Activated CD8-positive, alpha-beta memory T cell treated with anti-CD3 and anti-CD28 coated beads for 48 hours (primary cell): ENCODE data around the gene MARK2.

Experiments used
- DNase-seq, 3 experiments: peaks; one replicate each; pipeline ENCODE4 v3.0.0-alpha.2; 2020; ENCODE audit warnings: low read depth in 2 of 3, low spot score in 2 of 3

Gene MARK2

GRCh38 chr11:63920126-63920938 lies 81.4 kb downstream of the MARK2 start:
- DNase-seq, result no peak

GRCh38 chr11:63920939-63921417 lies 82.1 kb downstream of the MARK2 start:
- DNase-seq, result no peak

DNA sequence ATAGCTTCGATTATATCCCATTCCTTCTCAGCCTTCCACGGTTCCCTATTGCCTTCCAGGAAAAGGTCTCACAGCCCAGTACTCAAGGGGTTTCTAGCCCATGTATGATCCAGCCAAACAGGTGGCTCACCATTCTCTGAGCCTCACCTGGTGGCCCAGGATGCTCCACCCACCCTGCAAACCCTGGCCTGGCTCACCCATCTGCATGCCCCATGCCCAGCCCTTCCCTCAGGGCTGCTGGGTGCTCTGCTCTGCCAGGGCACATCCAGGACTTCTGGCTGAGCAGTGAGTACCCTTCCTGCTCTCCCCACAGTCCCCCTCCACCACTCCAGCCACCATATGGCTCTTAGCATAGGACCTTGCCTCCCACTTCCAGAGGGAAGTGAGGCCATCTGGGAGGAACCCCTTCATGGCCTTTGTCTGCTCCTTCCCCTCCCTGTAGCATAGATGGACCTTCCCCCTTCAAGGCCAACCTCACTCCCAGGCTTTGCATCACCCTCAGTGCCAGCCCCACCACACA lies 83.8 kb downstream of the MARK2 start:
- DNase-seq, result no peak

DNA sequence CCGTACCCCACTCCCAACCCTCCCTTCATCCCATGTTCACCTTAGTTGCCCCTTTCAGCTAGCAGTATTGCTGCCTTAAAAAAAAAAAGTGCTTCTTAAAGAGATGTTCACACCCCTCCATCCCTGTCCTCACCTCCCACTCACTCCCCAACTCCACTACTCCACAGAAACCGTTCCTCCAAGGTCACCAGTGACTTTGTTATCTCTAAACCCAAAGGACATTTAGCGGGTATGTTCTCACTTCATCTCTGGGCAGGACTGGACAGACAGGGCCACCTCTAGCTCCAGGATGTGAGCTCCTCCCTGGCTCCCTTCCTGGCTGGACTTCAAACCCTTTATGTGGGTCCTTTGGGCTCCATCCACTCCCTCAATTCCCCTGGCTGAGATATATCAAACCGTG lies 84.4 kb downstream of the MARK2 start:
- DNase-seq, result no peak

DNA sequence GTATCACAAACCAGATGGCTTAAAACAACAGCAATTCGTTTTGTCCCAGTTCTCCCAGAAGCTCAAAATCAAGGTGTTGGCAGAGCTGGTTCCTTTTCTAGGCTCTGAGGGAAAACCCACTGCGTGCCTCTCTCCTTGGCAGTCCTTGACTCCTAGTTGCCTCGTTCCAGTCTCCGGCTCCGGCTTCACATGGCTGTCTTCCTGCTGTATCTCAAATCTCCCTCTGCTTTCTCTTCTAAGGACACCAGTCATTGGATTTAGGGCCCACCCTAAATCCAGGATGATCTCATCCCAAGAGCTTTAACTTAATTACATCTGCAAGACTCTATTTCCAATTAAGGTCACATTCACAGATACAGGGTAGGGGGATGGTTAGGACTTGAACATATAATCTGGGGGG lies 90.7 kb downstream of the MARK2 start:
- no peak for DNase-seq

GRCh38 chr11:63931045-63931444 lies 92.1 kb downstream of the MARK2 start:
- no peak for DNase-seq

DNA sequence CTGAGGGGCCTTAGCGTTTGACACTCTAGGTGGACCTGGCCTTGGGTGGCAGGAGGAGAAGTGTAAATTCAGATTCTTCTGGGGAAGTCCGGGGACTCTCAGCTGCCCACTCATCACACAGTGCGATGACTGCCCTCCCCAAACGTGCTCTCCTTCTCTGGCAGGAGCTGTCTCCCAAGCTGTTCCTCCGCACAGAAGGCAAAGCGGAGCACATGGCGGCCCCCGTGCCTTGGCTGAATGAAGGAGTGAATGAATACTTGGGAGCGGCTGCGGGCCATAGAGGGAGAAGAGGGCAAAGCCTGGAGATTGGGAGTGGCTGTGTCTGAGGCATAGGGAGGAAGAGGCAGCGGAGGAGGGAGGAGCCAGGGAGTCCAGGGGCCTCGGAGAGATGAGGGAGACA lies 93.0 kb downstream of the MARK2 start:
- no peak for DNase-seq

DNA sequence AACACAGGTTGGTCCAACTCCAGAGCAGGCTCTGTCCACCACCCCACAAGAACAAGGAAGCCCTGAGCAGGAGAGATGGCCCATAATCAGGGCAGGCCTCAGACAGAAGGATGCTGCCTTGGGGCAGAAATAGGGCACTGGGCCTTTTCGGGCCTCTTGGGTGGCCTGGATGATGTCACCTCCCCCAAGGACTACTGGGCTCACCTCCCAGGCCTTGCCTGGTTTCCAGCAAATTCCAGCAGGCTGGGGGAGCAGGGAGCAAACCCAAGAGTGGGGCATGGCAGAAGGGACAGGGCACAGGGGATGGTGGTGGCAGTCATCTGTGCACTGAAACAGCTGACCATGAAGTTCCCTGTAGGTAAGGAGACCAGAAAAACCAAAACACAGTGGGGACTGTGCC lies 94.5 kb downstream of the MARK2 start:
- no peak for DNase-seq

GRCh38 chr11:63937713-63938478 lies 99.0 kb downstream of the MARK2 start:
- DNase-seq, result no peak

DNA sequence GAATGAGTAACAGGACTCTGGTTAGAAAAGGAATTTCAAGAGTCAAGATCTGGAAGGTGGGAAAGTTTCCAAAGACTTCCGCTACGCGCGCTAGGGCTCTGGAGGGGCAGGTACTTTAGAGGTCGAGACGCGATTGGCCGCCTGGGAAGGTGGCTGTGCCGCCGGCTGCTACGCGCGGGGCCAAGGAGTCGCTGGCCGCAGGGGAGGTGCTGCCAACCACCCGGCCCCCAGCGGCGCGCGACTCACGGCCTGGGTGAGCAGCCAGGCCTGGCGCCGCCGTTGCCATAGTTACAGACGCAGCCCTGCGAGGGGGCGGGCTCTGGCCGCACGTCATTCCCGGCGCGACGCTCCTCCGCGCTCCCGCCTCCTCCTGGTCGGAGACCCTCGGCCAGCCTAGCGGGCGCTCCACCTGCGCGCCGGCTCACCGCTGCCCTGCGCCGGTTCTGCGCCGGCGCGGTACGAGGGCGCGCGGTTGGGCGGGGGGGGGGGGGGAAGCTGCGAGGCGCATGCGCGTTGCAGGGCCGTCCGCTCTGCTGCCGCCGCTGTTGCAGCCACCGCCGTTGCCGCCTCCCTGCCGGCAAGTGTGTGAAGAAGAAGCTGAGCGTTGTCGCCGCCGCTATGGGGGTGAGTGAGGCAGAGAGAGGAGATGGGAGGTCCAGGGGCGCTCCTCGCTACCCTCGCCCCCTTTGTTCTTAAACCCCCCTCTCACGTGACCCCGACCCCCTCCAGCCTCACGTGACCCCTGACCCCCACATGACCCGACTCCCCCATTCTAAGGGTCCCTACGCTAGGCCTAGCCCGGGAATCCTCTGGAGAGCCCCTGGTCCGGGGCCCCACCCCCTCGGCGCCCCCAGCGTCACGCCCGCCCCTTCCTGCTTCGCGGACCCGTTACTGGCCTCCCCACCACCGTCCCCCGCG lies 99.8 kb downstream of the MARK2 start, which contains the start of gene NAA40:
TSS of gene NAA40 (plus strand) at position 524 of the 918 bp plus-strand sequence. CDS start at position 619, 95 bp downstream.
- DNase-seq, result peak; percentile 79 to 91 (median 89)

DNA sequence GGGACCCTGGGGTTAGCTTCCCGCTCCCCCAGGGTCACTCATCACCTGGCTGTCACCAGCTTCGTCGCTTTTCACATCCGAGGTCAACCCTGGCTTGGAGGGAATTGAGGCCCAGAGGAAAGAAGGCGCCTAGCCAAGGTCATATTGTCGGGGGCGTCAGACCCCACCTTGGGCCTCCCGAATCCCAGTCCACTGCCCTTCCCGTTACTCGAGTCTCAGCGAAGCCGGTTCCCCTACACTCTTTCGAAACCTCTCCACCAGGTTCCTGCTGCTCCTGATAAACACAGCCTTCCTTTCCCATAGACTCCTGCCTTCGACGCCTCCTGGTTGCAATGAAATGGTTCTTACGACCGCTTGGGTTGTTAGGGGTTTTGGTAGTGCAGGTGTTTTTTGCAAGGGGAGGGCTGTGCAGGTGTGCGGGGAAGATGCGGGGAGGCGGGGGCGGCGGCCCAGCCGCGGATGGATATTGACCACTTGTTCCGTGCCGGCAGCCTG lies 100.5 kb downstream of the MARK2 start:
- DNase-seq, result no peak

DNA sequence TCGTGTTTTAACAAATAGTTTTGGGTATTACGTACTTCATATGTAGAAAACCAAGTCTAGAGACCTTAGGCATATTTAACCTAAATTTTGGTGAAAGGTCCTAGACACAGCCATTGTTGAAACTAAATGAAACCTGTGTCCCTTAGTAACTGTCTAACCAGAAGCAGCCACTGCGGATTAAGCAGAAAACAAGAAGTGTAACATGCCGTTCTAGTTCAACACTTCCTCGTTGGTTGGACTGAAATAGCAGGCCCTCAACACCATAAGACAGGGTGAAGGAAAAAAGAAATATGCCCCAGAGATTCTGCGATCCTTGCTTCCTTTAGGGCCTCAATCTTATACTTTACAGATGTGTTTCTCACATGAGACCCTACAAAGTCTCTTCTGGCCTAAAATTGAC lies 101.9 kb downstream of the MARK2 start:
- no peak for DNase-seq

- no peak for DNase-seq
Measured at GRCh38 chr11:63941901-63942300, 103.0 kb downstream of the MARK2 start.

DNA sequence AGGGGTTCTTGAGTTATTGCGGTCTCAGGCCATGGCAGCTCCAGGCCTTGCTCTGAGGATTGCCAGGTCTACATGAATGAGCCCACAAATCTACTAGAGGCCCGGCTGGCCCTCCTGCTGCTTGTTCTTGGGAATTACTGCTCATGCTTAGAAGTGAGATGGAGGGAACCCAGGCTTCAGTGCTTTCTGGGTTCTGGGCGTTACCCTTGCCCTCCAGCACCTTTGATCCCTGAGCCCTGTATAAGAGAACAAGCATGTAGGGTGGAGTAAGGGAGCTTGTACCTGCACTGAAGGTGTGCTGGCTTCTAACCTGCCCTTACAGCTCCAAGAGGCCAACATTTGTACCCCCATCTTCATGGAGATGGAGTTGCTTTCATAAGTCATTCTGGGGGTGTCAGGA lies 103.9 kb downstream of the MARK2 start:
- no peak for DNase-seq

GRCh38 chr11:63944987-63945386 lies 106.1 kb downstream of the MARK2 start:
- no peak for DNase-seq

GRCh38 chr11:63945477-63946163 lies 106.7 kb downstream of the MARK2 start:
- DNase-seq, result no peak

DNA sequence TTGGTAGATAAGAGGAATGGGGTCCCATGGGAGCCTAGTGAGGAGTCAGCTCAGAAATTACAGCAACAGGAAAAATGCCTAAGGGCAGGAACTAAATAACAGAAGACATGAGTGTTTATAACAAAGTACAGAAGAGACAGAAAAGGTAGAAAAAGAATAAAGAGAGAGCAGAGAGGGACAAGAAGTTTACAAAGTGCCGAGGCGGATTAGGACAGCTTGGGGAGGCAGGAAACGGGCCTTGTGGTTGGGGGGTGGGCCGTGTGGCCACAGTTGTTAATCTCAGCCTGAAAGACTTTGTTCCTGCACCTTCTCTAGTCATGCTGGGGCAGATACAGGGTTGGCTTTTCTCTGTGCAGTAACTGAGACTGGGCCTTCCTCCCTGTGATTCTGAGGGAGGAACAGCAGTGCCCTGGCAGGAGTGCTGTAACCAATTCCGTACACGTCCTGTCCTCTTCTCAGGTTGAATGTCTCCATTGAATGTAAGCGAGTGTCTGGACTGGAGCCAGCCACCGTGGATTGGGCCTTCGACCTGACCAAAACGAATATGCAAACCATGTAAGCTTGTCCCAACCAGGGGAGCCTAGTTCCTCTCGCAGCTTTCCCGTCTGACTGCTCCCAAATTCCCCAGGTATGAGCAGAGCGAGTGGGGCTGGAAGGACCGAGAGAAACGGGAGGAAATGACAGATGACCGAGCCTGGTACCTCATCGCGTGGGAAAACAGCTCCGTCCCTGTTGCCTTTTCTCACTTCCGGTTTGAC lies 113.0 kb downstream of the MARK2 start:
- DNase-seq, result no peak

GRCh38 chr11:63952570-63952969 lies 113.7 kb downstream of the MARK2 start:
- DNase-seq, result no peak

GRCh38 chr11:63958008-63958407 lies 119.1 kb downstream of the MARK2 start:
- no peak for DNase-seq
